PC-9 (cell line): Measurements from ENCODE around the gene CD55. TPM values are rescaled to one million over a fixed set of nuclear protein-coding genes. Genes with fewer than 3 reads are reported as not detected.

Experiments
- BruUV-seq: library from RNA; stranded (reverse); fragments of 400-500 nt; replicated peaks from 2 replicates; lab custom pipeline; 2021; lab: Mats Ljungman, UMichigan
- CTCF ChIA-PET: fragments of 300-600 bp; sonication (Branson Sonifier 250); formaldehyde crosslinking; loops from one replicate; lab custom pipeline; 2022; ENCODE audit warnings: antibody characterized with exemption; lab: Charles Lee
- POLR2A ChIA-PET: fragments of 300-600 bp; sonication (Branson Sonifier 250); formaldehyde crosslinking; loops from one replicate; lab custom pipeline; 2022; ENCODE audit warnings: antibody characterized with exemption; ENCODE audit not compliant: unreplicated experiment; lab: Charles Lee
- DNase-seq, 2 experiments: peaks; one replicate each; pipeline versions ENCODE4 v3.0.0 to v3.0.0-alpha.2; 2015 to 2022; ENCODE audit warnings: mixed read lengths in 1 of 2
- H2AFZ ChIP-seq: fragments of 200-600 bp; sonication (generic); 2 replicates; pipeline ENCODE4 v1.8.1; 2017; ENCODE audit warnings: antibody characterized with exemption
- H3F3A ChIP-seq: fragments of 200-600 bp; sonication (generic); 2 replicates; pipeline ENCODE4 v1.8.1; 2017; ENCODE audit warnings: antibody characterized with exemption, mild to moderate bottlenecking, low read depth; ENCODE audit not compliant: insufficient read depth
- H3K27ac ChIP-seq: fragments of 200-600 bp; sonication (generic); 2 replicates; pipeline ENCODE4 v1.6.1; 2016; ENCODE audit warnings: mixed run types
- H3K27me3 ChIP-seq: fragments of 200-600 bp; sonication (generic); 2 replicates; pipeline ENCODE4 v1.6.1; 2016; ENCODE audit warnings: low read depth, mixed run types; ENCODE audit not compliant: insufficient read depth
- H3K36me3 ChIP-seq: fragments of 200-600 bp; sonication (generic); 2 replicates; pipeline ENCODE4 v1.6.1; 2016; ENCODE audit warnings: low read depth, mixed run types
- H3K4me1 ChIP-seq: fragments of 200-600 bp; sonication (generic); replicated peaks from 2 replicates; pipeline ENCODE4 v1.6.1; 2016; ENCODE audit warnings: mixed run types; ENCODE audit not compliant: insufficient read depth
- H3K4me2 ChIP-seq: fragments of 200-600 bp; sonication (generic); 2 replicates; pipeline ENCODE4 v1.6.1; 2017; ENCODE audit warnings: mixed run types
- H3K4me3 ChIP-seq: fragments of 200-600 bp; sonication (generic); 2 replicates; pipeline ENCODE4 v1.6.1; 2016; ENCODE audit warnings: mixed run types
- H3K79me2 ChIP-seq: fragments of 200-600 bp; sonication (generic); 2 replicates; pipeline ENCODE4 v1.6.1; 2017; ENCODE audit warnings: low read depth, mixed run types
- H3K9me2 ChIP-seq: fragments of 200-600 bp; sonication (generic); 2 replicates; pipeline ENCODE4 v1.8.1; 2017; ENCODE audit warnings: mild to moderate bottlenecking; ENCODE audit not compliant: insufficient read depth
- H3K9me3 ChIP-seq: fragments of 200-600 bp; sonication (generic); 2 replicates; pipeline ENCODE4 v1.8.1; 2016; ENCODE audit warnings: low read depth; ENCODE audit not compliant: insufficient read depth
- H4K20me1 ChIP-seq: fragments of 200-600 bp; sonication (generic); 2 replicates; pipeline ENCODE4 v1.8.1; 2017; ENCODE audit not compliant: insufficient read depth
- EZH2 ChIP-seq: fragments of 200-600 bp; sonication (generic); IDR thresholded peaks from 2 replicates; pipeline ENCODE4 v1.8.0; 2017; ENCODE audit warnings: antibody characterized with exemption, low read depth
- intact Hi-C: fragments of 100-400 bp; cut with micrococcal nuclease; formaldehyde crosslinking; loops from one replicate; pipeline ENCODE4 v1.10.0; 2022; ENCODE audit not compliant: unreplicated experiment
- total RNA-seq: library from RNA; stranded (reverse); gene quantifications from 2 replicates; pipeline ENCODE4 v1.2.3, GENCODE V29; 2021
- TF ChIP-seq, protein P1 (sequence below): fragments of 200-600 bp; sonication (generic); conservative IDR thresholded peaks from 2 replicates; pipeline ENCODE4 v1.6.1; 2017; ENCODE audit warnings: mixed run types, antibody characterized with exemption, mild to moderate bottlenecking, moderate library complexity

Gene CD55
- total RNA-seq, 1 experiment from 2014 or later, result 45.9 TPM

DNA sequence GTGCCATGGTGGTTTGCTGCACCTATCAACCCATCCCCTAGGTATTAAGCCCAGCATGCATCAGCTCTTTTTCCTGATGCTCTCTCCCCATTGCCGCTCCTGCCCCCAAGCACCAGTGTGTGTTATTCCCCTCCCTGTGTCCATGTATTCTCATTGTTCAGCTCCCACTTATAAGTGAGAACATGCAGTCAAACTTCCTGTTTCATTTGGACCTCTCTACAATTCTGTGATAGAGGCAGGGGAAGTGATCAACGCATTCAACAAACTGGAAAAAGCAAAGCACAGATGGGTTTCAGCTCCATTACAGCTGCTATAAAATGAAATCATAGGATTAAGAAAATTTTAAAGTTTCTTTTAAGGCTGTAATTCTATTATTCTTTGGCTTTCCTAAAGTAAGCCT lies 23.3 kb upstream of the CD55 start:
- no peak for TF ChIP-seq EZH2
- TF ChIP-seq, protein P1, sequence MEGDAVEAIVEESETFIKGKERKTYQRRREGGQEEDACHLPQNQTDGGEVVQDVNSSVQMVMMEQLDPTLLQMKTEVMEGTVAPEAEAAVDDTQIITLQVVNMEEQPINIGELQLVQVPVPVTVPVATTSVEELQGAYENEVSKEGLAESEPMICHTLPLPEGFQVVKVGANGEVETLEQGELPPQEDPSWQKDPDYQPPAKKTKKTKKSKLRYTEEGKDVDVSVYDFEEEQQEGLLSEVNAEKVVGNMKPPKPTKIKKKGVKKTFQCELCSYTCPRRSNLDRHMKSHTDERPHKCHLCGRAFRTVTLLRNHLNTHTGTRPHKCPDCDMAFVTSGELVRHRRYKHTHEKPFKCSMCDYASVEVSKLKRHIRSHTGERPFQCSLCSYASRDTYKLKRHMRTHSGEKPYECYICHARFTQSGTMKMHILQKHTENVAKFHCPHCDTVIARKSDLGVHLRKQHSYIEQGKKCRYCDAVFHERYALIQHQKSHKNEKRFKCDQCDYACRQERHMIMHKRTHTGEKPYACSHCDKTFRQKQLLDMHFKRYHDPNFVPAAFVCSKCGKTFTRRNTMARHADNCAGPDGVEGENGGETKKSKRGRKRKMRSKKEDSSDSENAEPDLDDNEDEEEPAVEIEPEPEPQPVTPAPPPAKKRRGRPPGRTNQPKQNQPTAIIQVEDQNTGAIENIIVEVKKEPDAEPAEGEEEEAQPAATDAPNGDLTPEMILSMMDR, result no peak
- intact Hi-C loops, result no loop called here
- H3K79me2 ChIP-seq, result no peaks in the 10 kb centered on the region
- BruUV-seq, result no TSS peak
- peaks cover 11% of the 10 kb centered on the region; the same call in 1 of the 2 replicates for H3F3A ChIP-seq
- POLR2A ChIA-PET, result interaction anchor here (0.7 to 1.1 kb wide), 4 partner anchors 11 to 57 kb away, joined by 3 to 6 read pairs (median 4); partner anchors contain the start of gene CD55
- no peak overlapping the region for H3K4me3 ChIP-seq
- H3K4me2 ChIP-seq, result peak overlapping the region; percentile 64
- no peak for DNase-seq
- H3K27ac ChIP-seq, result peak overlapping the region; percentile 9
- H3K27me3 ChIP-seq, result no peaks in the 10 kb centered on the region
- peak overlapping the region; percentile 2; the same call in 1 of the 2 replicates for H2AFZ ChIP-seq
- peaks cover 7% of the 10 kb centered on the region; the same call in 1 of the 2 replicates for H3K9me2 ChIP-seq
- no peaks in the 10 kb centered on the region for H4K20me1 ChIP-seq
- H3K36me3 ChIP-seq, result no peaks in the 10 kb centered on the region
- CTCF ChIA-PET, result interaction anchor here (0.6 kb wide), 1 partner anchor 22 kb away, joined by 18 read pairs; no protein-coding TSS in a partner anchor
- no peaks in the 10 kb centered on the region for H3K9me3 ChIP-seq
- peaks cover 14% of the 10 kb centered on the region for H3K4me1 ChIP-seq

DNA sequence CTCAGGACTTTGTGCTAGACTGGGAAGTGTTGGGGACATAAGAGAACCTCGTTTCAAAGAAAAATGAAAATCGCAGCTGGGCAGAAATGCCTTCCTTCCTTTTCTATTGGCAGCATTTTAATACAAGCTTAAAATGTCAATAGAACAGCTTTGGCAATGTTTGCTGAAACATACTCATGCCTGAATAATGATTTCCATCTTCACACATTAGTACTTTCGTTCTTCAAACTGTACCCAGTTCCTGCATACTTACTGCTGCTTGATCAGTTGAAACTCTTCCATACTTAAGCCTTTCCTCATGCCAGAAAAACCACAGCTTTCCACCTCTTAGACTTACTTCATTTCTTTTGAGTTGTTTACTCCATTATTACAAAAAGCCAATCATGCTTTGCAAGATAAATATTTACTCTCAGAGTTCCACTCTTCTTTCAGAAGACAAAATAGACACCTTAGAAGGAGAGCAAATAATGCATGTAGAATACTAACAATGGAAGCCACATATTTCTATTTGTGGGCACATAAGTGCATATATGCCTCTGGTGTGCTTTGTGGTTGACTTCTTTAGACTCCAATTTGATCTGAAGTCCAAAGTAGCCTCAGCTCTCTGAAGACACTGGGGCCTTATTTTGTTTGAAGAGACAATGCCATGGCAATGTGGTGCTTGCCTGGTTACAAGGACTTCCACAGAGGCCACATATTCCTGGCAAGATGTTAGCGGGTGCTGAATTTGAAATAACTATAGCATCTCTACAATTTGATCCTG lies 22.7 kb upstream of the CD55 start:
- H3K9me3 ChIP-seq, result no peaks in the 10 kb centered on the region
- H3K27me3 ChIP-seq, result no peaks in the 10 kb centered on the region
- H3K27ac ChIP-seq, result peak overlapping the region; percentile 9
- CTCF ChIA-PET, result interaction anchor here (0.6 kb wide), 1 partner anchor 583 kb away, joined by 5 read pairs; no protein-coding TSS in a partner anchor
- no peaks in the 10 kb centered on the region for H4K20me1 ChIP-seq
- peak overlapping the region; percentile 64 for H3K4me2 ChIP-seq
- H3K4me3 ChIP-seq, result no peak overlapping the region
- BruUV-seq, result no TSS peak
- no peaks in the 10 kb centered on the region for H3K36me3 ChIP-seq
- H2AFZ ChIP-seq, result peak overlapping the region; percentile 2; the same call in 1 of the 2 replicates
- H3K4me1 ChIP-seq, result peaks cover 14% of the 10 kb centered on the region
- TF ChIP-seq, protein P1, result no peak
- no peak for TF ChIP-seq EZH2
- H3K9me2 ChIP-seq, result 0 out of 2 replicates have a peak, but pooled peaks cover 4% of the 10 kb centered on the region
- peak in 1 of 2 experiments; percentile 79 for DNase-seq
- H3F3A ChIP-seq, result peaks cover 11% of the 10 kb centered on the region; the same call in 1 of the 2 replicates
- intact Hi-C loops, result no loop called here
- no peaks in the 10 kb centered on the region for H3K79me2 ChIP-seq
- POLR2A ChIA-PET, result interaction anchor here (0.7 to 1.1 kb wide), 4 partner anchors 12 to 58 kb away, joined by 3 to 6 read pairs (median 4); partner anchors contain the start of gene CD55

DNA sequence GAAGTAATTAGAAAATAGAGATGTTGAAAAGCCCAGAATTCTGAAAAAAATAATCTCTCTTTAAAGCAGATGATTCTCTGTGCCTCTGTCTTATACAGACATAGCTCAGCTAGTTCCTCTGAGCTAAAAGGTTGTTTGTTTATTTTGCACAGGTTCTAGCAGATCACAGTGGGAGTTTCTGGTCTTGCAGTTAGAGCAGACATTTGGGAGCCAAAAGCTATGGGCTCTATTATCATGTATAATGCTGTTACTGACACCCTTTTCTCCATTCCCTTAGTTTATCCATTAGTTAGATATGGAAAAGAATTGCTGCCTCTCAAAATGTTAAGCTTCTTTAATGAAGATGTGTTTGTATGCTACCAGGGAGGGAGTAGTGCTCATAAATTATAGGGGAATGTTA lies 20.5 kb upstream of the CD55 start:
- no peaks in the 10 kb centered on the region for H3K9me3 ChIP-seq
- TF ChIP-seq EZH2, result no peak
- TF ChIP-seq, protein P1, result no peak
- DNase-seq, result no peak
- no peaks in the 10 kb centered on the region for H3K27me3 ChIP-seq
- no peaks in the 10 kb centered on the region for H3K79me2 ChIP-seq
- H3F3A ChIP-seq, result peaks cover 20% of the 10 kb centered on the region; the same call in 1 of the 2 replicates
- no peaks in the 10 kb centered on the region for H3K9me2 ChIP-seq
- ChIA-PET CTCF (no interaction called here), POLR2A (no interaction called here)
- no peak overlapping the region for H2AFZ ChIP-seq
- H4K20me1 ChIP-seq, result no peaks in the 10 kb centered on the region
- no peak overlapping the region for H3K27ac ChIP-seq
- H3K4me2 ChIP-seq, result no peak overlapping the region
- peaks cover 23% of the 10 kb centered on the region for H3K4me1 ChIP-seq
- BruUV-seq, result no TSS peak
- H3K4me3 ChIP-seq, result no peak overlapping the region
- intact Hi-C loops, result no loop called here
- no peaks in the 10 kb centered on the region for H3K36me3 ChIP-seq
